NCI-H446 (cell line): ENCODE data around the gene GDI2.
"Not testable (repeated sequence)": the region's sequence is repeated elsewhere in the genome, so short reads cannot be mapped to it uniquely, and the experiment has no call there.

Source experiments
- DNase-seq, 2 experiments: peaks; one replicate each; lab custom pipeline; 2025; lab: John Stamatoyannopoulos, UW

GDI2 gene

GRCh38 chr10:5827841-5828240, 14.6 kb upstream of the GDI2 start:
- DNase-seq, result no peak

DNA sequence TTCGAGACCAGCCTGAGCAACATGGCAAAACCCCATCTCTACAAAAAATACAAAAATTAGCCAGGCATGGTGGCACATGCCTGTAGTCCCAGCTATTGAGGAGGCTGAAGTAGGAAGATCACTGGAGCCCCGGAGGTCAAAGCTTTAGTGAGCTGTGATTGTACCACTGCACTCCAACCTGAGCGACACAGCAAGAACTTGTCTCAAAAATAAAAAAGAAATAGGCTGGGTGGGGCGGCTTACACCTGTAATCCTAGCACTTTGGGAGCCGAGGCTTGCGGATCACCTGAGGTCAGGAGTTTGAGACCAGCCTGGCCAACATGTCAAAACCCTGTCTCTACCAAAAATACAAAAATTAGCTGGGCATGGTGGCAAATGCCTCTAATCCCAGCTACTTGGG, 13.3 kb upstream of the GDI2 start:
- DNase-seq, result not testable (repeated sequence)

DNA sequence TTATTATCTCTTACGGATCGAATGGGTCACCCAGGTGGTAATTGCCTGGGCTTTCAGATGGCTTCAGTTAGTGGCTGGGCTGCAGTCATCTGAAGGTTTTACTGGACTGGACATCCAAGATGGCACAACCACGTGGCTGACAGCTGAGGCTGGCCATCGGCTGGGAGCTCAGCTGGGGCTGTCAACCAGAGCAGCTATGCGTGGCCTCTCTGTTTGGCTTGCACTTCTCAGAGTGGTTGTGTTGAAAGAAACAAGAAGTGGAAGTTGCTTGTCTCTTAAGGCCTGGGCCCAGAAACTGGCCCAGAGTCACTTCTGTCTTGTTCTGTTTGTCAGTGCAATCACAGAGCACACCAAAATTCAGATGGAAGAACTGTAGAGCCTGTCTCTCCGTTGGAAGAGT, 5.7 kb upstream of the GDI2 start:
- no peak for DNase-seq

GRCh38 chr10:5818048-5818331, 4.8 kb upstream of the GDI2 start:
- DNase-seq, result no peak

GRCh38 chr10:5817322-5818047, 4.3 kb upstream of the GDI2 start:
- no peak for DNase-seq

DNA sequence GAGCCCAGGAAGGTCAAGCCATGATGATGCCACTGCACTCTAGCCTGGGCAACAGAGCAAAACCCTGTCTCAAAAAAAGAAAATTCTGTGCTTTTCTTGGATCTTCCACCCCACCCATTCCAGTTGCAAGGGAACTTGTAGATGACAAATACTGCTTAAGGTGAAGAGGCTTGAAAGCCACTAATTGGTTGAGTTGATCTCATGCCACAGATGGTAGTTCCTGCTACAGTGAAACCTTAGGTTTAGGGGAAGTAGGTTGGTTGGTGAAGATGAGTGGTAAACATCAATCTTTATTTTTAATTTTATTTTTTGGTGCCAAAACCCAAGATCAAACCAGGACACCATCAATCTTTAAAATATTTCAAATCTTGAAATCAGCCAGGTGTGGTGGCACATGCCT, 2.9 kb upstream of the GDI2 start:
- DNase-seq, result no peak

- no peak for DNase-seq
Measured at GRCh38 chr10:5814110-5815107, 1.2 kb upstream of the GDI2 start.

DNA sequence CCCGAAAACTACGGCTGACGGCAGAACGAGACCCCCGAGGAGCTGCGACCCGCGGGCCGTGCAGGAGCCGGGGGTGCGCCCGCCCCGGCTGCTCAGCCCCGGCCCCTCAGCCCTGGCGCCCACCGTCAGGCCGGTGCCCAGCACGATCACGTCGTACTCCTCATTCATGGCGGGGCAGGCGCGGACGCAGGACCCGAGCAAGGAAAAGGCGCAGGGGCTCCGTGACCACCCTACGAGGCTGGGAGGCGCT, 218 bp downstream of the GDI2 start:
- DNase-seq, result no peak

- peak in 1 of 2 experiments; percentile 24 for DNase-seq
Measured at GRCh38 chr10:5812283-5813090, 747 bp downstream of the GDI2 start.

DNA sequence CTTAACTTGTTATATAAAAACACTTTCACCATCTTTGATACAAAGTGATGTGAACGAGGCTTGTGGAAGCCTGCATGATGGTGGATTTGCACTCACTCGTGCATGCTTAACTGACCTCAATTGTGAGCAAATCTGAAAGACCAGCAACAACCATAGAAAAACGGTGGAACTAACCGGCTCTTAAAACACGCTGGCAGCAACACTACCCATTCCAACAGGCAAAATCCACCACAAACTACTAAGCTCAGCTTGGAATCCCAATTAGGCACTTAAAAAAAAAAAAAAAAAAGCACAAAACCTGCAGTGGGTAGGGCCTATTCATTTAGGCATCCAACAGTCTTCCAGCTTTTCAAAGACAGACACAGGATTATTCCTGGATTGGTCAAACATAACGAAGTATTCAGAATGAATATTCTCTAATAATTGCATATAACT, 1.8 kb downstream of the GDI2 start:
- DNase-seq, result peak in 1 of 2 experiments; percentile 11

DNA sequence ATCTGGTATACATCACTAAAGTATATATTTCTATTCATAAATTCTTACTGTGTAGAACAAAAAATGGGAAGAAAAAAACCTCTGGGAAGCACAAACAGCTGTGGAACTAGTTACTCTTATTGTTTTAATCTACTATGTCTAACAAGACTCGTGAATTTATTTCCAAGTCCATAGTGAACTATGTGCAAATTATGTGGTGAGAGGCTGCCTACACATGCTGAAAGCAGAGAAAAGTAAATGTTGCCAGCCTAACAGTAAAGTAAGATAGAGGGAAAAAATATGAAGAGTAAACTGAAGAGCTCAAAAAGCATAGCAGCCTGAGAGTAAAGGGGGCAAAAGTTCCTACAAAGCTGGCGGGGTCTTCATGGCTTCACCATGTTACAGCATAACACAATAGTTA, 3.0 kb downstream of the GDI2 start:
- no peak for DNase-seq

DNA sequence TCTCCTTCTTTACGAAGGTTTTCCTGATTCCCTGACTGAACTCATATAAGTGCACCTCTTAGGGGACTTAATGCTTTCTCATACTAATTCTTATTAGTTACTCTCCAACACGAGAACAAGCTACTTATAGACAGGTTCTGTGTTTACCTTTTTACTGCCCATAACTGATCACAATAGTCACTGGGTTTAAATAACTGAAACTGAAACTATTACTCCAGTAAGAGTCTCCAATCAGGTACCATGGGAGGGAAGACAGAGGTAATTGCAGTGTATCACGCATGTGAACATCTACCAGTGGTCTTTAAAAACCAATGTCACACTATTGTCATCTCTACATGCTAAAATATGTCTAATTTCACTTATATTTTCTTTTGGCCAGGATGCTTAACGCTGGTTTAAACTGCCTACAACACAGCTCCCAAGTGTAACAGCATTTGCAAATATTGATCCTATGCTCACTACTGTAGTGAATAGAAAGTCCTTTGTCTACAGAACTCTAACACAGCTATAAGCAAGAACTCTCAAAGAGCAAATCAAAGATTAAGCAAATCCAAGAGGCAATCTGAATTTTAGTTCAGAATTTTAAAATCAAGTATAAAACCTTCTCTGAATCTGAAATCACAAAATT, 3.6 kb downstream of the GDI2 start:
- DNase-seq, result no peak

- DNase-seq, result not testable (repeated sequence)
Measured at GRCh38 chr10:5808783-5809392, 4.3 kb downstream of the GDI2 start.

- no peak for DNase-seq
Measured at GRCh38 chr10:5806745-5807144, 6.5 kb downstream of the GDI2 start.

DNA sequence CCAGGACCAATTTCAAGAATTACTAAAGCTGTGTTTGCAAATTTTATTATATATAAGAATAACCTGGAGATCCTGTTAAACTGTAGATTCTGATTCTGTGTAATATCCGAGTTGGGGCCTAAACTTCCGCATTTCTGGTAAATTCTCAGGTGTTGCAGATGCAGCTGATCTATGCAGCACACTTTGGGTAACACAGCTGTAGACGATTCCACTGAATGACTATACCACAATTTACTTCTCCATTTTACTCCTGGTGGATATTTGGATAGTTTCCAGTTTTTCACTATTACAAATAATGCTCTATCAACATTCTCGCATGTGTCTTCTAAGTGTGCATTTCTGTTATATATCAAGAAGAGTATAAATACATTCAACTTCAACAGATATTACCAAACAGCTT, 7.5 kb downstream of the GDI2 start:
- no peak for DNase-seq

- no peak for DNase-seq
Measured at GRCh38 chr10:5805260-5805659, 8.0 kb downstream of the GDI2 start.

DNA sequence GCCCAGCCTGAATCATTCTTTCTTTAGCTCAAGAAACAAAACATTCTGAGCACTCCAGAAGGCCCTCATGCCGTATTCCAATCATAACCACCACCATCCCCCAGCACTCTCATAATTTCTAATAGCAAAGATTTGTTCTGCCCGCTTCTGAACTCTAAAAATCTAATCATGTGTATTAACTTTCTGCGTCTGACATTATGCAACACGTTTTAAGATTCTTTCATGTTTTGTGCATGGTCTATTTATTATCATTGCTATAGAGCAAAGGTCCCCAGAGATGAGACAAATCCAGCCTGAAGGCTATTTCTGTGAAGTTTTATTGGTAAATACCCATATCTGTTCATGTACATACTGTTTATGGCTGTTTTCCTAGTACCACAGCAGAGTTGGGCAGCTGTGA, 8.8 kb downstream of the GDI2 start:
- DNase-seq, result no peak

DNA sequence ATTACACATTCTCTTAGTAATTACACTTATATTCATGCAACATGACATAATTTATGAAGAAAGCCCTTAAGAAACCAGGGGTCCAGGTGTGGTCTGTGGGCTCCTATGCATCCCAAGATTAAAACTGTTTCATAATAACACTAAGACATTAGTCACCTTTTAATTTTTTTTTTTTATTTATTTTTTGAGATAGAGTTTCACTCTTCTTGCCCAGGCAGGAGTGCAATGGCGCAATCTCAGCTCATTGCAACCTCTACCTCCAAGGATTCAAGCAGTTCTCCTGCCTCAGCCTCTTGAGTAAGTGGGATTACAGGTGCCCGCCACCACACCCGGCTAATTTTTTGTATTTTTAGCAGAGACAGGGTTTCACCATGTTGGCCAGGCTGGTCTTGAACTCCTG, 12.5 kb downstream of the GDI2 start:
- no peak for DNase-seq

DNA sequence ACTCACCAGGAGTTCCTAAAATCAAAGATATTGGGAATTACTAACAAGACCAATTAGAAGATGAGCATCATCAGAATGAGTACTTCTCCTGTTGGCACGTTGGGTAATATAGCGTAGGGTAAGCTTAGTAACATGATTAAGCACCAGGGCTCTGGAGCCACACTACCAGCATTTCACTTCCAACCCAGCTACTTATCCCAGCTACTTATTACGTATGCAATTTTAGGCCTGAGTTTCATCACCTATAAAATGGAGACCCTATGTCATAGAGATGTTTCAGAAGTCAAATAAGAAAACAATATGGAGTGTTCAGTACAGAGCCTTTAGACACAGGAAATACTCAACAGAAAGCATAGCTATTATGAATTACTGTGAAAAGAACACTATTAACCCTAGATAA, 19.0 kb downstream of the GDI2 start:
- DNase-seq, result no peak

- no peak for DNase-seq
Measured at GRCh38 chr10:5789626-5790025, 23.6 kb downstream of the GDI2 start.

DNA sequence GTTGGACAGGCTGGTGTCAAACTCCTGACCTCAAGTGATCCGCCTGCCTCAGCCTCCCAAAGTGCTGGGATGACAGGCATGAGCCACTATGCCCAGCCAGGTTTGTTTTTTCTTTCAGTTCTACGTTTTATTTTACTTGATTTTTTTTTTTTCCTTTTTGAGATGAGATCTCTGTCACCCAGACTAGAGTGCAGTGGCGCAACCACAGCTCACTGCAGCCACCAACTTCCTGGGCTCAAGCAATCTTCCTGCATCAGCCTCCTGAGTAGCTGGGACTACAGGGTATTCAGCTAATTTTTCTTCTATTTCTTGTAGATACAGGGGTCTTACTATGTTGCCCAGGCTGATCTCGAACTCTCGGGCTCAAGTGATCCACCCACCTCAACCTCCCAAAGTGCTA, 24.3 kb downstream of the GDI2 start:
- no peak for DNase-seq

DNA sequence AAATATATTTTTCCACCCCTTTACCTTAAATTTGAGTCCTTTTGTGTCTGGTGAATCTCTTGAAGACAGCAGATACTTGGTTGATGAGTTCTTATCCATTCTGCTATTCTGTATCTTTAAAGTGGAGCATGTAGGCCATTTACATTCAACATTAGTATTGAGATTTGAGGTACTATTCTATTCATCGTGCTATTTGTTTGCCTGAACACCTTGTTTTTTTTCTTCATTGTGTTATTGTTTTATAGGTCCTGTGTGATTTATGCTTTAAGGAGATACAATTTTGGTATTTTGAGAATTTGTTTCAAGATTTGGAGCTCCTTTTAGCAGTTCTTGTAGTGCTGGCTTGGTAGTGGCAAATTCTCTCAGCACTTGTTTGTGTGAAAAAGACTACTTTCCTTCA, 29.9 kb downstream of the GDI2 start:
- no peak for DNase-seq
